ENCODE measurements around the gene CEP83.
"Not testable (repeated sequence)": the region's sequence is repeated elsewhere in the genome, so short reads cannot be mapped to it uniquely, and the experiment has no call there.

The CEP83 gene

DNA sequence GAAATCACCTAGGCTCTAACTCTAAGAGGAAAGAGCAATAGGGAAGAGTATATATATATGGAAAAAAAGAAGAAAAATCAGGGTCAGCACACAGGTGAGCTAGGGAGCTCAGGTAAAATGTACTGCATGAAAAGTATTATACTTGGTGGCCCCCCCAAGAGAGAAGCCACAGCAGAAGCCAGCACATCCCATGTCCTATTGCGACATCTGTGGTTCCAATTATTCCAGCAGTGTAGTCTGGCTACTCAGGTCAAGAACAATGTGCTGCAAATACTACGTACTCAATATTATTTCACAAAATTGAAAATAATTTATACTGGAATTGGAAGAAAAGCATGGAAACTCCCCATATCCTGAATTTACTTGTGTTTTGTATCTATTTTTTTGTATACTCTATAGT is 85.5 kb downstream of the CEP83 start:
- no peak for DNase-seq

DNA sequence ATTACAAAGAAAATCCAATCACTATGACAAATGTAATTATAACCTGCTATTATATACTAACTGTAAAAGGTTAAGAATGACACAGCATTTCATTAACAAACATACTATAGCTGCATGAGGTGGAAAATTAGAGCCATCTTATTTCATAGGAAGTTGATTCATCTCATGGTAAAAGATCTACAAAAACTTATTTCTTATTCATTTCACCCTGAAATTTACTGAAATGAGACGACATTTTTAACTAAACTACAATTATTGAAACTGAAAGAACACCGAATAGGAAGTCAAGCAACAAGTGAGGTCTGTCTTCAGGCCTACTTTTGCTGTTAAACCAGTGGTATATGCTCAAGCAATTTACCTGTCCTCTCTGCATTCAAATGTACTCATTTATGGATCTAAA is 87.2 kb downstream of the CEP83 start:
- no peak for DNase-seq

DNA sequence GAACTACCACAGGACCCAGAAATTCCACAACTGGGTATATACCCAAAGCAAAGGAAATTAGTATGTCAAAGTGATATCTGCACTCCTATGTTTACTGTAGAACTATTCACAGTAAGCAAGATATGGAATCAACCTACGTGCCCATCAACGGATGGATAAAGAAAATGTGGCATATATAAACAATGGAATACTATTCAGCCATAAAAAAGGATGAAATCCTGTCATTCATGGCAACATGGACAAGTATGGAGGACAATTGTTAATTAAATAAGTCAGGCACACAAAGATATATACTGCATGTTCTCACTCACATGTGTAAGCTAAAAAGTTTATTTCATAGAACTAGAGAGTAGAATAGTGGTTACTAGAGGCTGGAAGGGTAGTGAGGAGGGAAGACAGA is 97.0 kb downstream of the CEP83 start:
- DNase-seq = no peak

DNA sequence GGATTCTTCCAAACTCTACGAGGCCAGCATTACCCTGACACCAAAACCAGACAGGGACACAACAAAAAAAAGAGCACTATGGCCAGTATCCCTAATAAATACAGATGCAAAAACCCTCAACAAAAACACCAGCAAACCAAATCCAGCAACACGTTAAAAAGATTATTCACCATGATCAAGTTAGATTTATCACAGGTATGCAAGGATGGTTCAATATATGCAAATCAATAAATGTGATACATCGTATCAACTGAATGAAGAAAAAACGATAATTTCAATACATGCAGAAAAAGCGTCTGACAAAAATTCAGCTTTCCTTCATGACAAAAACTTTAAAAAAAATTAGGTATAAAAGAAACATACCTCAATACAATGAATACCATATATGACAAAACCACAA is 99.9 kb downstream of the CEP83 start:
- no peak for DNase-seq

DNA sequence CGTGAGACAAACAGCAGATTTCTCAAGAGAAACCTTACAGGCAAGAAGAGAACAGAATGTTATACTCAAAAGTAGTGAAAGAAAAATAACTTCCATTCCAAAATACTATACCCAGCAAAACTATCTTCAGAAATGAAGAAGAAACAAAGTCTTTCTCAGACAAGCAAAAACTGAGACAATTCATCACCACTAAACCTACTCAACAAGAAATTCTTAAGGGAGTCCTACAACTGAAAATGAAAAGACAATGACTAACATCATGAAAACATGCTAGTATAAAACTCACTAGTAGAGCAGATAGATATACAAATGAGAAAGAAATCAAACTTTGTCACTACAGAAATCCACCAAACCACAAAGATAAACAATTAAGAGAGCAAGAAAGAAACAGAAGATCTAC is 106.5 kb downstream of the CEP83 start:
- DNase-seq = no peak

DNA sequence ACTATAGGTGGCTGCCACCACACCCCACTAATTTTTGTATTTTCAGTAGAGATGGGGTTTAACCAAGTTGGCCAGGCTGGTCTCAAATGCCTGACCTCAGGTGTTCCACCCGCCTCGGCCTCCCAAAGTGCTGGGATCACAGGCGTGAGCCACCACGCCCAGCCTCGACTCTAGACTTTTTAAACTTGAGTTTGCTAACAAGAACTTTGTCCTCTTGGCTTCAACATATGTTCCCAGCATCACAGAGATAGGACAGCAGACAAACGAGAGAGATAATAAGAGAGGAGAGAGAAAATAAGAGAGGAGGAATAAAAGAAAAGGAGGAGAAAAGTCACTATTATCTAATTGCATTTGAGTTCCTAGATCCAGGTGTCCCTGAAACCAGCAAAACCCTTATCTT is 119.1 kb downstream of the CEP83 start:
- no peak for DNase-seq

DNA sequence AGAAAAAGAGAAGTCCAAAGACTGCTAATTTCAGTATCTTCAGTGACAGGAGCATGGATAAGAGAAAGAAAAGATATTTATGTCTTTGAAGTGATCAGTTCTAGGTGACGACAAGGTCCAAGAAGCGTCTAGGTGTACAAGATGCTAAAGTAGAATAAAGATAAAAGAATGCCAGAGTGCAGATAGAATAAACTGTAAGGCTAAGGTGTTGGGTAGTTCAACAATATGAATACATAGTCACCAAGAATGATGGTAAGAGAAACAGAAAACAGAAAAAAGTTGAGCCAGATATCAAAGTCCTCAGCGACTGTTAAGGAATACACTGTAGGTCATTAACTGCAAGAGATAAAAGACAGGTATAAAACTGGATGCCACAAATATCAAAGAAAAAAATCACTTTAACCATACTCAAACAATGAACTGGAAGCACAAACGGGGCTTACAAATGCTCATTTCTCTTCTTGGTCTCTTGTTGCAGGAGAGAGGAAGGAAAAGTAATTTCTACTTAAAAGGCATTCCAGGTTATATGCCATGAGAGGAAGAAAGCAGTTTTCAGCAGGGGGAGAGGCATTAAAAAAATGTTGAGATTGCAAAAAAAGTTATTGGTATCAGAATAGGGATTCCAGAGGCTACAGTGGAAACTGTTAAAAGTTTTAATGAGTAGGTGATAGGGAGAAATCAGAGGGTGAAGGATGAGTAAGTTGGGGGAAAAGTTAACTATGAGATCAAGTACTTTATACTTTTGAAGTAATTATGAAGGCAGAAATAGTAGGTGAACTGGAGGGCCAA is 121.5 kb downstream of the CEP83 start:
- no peak for DNase-seq

DNA sequence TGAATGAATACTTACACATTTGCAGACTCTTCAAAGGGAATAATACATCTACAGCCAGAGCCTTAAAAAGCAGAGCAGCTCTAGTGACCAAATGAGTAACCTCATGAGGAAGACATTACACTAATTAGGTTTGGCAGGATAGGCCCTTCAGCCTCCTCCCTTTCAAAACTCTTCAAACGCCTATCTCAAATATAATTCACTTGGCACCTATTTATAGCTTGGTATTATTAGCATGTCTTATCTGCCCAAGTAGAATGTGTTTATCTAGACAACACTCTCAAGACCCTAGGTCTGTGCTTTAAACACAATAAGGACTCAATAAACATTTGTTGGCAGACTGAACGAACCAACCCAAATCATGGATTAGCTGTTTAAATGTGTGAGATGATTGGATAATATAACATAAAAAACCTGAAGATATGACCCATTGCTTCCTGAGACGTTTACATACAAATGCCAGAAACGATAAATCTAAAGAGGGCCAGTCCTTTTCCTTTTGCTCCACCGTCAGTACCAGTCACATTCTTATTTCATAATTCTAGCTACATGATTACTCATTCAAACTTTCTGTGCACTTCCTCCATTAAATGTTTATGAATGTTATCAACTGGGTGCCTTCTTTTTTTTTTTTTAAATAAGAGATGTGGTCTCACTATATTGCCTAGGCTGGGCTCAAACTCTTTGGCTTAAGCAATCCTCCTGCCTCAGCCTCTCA is 123.3 kb downstream of the CEP83 start:
- no peak for DNase-seq

DNA sequence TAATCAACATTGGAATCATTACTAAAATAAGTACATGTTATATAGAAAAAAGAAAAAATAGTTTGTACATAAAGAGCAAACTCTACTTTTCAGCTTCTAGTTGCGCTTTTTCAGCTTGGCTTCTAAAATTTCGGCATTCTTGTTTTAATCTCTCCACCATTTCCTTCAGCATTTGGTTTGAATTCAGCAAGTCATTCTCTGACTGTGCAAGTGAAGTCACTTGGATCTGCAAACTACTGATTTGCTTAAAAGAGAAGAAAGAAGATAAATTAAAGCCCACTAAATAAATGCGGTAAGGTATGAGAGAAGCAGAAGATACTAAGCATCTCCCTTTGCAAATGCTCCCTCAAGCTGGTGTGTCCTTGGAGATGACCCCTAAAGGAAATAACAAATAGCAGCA is 126.3 kb downstream of the CEP83 start:
- no peak for DNase-seq

DNA sequence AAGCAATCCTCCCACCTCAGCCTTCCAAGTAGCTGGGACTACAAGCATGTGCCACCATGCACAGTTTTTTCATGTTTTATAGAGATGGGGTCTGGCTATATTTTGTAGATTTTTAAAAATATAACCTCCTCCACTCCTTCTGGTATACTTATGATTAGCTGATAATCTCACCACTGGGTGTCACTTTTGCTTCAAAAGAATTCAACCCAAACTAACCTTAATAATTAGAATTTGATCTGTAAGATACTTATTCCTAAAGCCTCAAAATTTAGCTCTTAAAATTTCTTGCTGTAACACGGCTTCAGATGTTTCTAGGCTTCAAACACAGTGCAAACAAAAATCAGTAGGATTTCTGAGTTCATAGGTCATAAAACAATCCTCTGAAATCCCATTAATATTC is 130.3 kb downstream of the CEP83 start:
- DNase-seq = no peak

DNA sequence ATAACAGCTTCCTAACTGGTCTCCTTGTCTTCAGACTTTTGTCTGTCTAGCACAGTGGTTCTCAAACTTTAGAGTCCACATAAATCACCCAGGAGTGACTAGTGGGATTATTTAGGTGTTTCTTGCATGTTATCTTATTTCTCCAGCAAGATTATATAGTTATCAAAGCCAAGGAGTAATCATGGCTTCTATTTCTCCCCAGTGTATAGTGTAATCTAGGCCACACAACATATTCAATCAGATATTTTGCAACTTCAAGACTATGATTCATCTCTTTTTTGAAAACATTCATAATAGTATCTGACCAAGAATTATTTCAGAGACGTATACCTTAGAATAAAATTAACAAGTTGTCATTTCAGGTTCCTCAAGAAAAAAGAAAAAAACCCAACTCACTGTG is 131.9 kb downstream of the CEP83 start:
- no peak for DNase-seq

DNA sequence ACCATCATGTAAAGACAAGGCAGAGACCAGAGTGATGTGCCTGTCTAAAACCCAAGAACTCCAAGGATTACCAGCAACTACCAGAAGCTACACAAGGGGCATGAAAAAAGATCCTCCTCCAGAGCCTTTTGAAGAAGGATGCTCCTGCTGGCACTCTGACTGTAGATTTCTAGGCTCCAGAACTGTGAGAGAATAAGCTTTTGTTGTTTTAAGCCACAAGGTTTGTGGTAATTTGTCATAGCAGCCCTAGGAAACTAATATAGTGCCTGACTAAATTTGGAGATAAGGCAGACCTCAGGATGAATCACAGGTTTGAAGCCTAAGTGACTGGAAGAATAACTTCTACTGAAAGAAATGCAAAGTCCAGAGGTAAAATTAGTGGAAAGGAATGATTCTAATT is 132.9 kb downstream of the CEP83 start:
- DNase-seq = no peak

DNA sequence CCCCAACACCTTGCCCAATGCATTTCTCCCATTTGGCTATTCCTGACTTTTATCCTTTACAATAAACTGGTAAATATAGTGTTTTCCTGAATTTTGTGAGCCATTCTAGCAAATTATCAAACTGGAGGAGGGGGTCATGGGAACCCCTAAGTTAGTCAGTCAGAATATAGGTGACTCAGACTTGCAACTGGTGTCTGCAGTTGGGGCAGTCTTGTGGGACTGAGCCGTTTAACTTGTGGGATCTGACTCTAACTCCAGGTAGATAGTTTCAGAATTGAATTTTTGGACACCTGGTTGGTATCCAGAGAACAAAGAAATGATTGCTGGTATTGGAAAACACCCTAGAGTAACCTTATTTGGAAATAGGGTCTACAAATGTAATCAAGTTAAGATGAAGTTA is 133.4 kb downstream of the CEP83 start:
- DNase-seq = no peak

DNA sequence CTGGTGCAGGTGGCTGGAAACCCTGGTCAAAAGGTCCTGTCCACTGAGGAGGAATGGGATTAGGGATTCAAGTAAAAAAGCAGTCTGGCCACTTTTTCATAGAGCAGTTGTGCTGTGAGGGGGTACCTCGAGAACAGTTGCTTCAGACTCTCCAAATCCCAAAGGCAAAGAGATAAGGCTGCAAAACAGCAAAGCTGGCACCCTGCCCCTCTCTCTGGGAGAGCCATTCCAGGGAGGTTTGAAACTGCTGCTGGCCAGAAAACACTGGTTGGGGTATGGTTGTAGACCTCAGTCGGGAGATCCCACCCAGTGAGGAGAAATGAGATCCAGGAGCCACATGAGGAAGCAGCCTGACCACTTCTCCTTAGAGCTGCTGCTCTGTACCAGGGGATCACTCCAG is 137.3 kb downstream of the CEP83 start:
- no peak for DNase-seq

DNA sequence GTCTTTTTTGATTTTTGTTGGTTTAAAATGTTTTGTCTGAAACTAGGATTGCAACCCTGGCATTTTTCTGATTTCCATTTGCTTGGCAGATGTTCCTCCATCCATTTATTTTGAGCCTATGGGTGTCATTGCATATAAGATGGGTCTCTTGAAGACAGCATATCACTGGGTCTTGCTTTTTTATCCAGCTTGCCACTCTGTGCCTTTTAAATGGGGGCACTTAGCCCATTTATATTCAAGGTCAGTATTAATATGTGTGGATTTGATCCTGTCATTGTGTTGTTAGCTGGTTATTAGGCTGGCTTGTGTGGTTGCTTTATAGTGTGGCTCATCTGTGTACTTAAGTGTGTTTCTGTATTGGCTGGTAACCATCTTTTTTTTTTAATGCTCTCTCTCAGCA is 139.6 kb downstream of the CEP83 start:
- no peak for DNase-seq

DNA sequence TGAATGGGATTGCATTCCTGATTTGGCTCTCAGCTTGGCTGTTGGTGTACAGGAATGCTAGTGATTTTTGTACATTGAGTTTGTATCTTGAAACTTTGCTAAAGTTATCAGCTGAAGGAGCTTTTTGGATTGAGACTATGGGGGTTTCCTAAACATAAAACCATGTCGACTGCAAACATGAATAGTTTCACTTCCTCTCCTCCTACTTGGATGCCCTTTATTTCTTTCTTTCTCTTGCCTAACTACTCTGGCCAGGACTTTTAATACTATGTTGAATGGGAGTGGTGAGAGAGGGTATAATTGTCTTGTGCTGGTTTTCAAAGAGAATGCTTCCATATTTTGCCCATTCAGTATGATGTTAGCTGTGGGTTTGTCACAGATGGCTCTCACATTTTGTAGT is 141.5 kb downstream of the CEP83 start:
- no peak for DNase-seq

DNA sequence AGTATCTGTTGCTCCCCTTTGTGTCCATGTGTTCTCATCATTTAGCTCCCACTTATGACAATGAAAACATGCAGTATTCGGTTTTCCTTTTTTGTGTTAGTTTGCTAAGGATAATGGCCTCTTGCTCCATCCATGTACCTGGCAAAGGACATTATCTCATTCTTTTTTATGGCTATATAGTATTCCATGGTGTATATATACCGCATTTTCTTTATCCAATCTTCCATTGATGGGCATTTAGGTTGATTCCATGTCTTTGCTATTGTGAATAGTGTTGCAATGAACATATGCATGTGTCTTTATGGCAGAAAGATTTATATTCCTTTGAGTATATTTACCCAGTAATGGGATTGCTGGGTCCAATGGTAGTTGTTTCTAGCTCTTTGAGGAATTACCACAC is 143.1 kb downstream of the CEP83 start:
- not testable (repeated sequence) for DNase-seq

DNA sequence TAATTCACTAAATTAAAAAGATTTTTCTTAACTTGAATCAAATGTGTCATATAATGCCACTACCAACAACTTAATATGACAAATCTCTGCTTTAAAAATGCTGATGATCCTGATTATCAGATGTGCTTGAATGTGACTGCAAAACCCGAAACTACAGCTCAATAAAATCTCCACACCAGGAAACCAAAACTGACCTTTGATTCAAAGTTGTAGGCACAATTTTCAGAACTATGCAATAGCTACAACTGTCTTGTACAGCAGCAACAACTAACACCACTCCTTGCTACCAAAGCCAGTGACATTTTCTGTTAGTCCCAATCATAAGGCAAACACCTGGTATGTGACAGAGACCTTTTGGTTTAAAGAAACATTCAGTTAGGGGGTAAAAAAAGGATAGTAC is 147.3 kb downstream of the CEP83 start:
- no peak for DNase-seq

DNA sequence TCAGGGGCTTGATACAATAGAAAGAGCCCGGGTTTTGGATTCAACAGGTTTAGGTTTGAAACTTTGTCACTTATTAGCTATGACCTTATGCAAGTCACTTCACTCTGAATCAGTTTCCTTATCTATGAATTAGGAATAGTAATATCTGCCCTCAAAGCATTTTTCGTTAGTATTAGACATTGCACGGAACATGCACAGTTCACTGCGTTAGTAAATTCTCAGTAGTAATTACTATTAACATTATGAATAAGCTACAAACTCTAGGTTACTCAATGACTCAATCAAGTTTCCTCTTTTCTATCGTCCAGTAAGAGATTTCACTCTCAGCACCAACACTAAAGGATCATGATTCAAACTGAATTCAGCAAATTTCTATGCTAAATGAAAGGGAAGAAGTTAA is 150.3 kb downstream of the CEP83 start:
- no peak for DNase-seq

DNA sequence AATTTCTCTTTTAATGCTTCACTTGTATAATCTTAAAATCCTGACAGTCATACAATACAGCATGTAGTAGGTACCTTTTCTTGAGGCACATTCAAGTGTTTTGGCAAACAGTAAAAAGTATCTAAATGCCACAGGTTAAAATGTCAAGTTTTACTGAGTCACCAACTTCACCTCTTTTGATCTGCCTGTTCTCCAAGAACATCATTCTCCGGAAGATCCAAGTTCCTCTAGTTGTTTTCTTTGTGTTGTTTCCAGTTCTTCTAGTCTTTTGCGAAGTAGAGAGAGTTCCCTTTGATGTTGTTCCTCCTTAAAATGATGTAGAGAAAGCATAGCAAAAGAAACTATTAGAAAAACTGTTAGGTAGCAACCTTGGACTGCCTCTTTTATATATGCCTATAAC is 151.1 kb downstream of the CEP83 start:
- DNase-seq = no peak

DNA sequence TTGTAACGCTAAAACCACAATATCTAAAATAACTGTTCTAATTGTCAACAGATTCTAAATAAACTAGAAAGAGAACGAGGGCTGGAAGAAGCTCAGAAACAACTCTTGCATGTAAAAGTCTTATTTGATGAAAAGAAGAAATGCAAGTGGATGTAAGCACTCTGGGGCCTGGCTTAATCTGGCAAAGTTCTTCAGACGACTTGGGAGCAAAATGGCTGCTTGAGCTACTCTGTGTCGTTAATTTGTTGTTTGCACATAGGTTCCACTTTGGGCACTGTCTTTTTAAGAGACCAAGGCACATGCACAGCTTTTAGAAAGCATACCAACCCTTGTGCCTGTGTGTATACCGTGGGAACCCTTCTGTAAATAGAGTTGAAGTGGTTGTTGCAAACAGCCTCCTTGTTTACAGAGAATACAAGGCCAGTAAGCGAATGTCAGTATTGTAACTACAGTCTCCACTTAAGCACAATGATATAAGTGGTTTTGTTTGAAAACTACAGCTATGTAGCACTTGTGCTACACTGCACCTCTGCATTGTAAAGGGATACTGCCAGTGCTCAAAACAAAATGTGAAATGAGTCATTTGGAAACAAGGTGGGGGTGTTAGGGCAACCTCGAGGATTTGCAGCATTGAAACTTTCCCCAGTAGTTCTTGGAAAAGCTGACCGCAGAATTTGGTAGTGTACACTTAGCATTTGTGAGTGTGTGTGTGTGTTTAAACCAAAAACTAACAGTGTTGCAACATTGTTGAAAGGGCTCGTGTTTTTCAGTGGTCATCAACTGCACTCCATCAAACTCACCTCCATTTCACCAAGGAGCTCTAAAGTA is 154.3 kb downstream of the CEP83 start:
- no peak for DNase-seq

DNA sequence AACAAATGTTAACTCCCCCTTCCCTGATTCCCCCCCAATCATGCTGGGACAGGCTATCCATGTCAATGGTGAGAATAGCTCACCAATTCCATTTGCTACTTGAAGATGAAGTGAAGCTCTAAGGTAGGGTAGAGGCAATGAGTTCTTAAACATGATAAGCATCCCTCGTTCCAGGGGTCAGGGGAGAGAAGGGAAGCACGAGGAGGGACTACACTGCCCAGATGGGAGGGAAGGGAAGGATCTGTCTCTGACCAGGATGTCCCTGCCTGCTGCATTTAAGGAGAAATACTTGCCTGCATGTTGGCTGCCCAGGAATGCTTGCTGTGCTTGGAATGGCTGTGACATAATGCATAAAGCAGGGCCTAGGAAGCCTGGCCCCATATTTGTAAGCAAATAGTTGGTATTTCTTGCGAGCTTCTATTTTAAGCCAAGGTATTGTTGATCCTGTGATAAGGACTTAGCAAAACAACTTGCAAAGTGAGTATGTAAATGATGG is 155.1 kb downstream of the CEP83 start:
- DNase-seq = no peak

DNA sequence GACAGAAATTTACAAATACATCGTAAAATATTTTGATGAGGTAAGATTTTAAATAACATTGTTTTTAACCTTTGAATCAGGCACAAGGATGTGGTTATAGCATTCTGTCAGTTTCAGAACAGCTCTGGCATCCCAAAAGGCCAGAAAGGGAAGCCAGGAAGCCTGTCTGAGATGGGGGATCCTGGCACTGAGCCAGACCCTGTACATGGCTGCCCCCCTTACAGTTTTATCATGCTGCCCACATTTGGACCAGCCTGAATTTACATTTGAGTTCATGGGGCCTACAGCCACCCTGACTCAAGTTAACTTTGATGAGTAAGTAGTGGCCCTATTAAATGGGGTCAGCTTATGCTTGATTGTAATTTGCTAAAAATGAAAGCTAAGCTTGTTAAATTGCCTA is 155.7 kb downstream of the CEP83 start:
- no peak for DNase-seq

DNA sequence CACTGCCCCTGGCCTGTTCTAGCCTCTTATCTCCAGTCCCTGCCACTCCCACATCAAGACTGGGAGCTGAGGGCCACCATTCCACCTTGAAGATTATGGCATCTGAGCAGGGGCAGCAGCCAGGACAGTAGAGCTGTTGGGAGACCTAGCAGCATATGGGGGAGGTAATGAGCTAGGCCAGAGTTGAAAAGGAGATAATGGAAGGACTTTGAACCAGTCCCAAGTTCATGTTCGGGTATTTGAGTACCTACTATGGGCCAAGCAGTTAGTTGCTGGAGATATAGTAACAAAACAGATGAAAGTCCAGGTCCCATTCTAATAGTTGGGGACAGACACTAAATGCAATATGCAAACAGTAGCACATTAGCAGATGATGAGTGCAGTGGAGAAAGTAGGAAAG is 159.8 kb downstream of the CEP83 start:
- no peak for DNase-seq

Data from CD4-positive, alpha-beta T cell treated with Interleukin-1 beta for 1 hour (primary cell).